ENCODE measurements around the gene SIX1.

Gene SIX1

GRCh38 chr14:60622917-60623257, 26.4 kb downstream of the SIX1 start:
- ChIA-PET CTCF (interaction anchor here (0.6 to 5.1 kb wide), 3 partner anchors 101 to 629 kb away, joined by 3 to 33 read pairs (median 30); no protein-coding TSS in a partner anchor), POLR2A (no interaction called here)

GRCh38 chr14:60622210-60622916, 26.9 kb downstream of the SIX1 start:
- ChIA-PET POLR2A (no interaction called here), CTCF (interaction anchor here (0.5 to 5.1 kb wide), 2 partner anchors 618 to 629 kb away, joined by 3 to 33 read pairs; no protein-coding TSS in a partner anchor)
- no peak overlapping the region for H3K27ac ChIP-seq (ENCODE audit: extremely low read depth, low read depth, low read length)

More at GRCh38 chr14:60622917-60623257, 26.4 kb downstream of the SIX1 start:
- peaks cover 15% of the 10 kb centered on the region for H3K4me1 ChIP-seq (ENCODE audit: control insufficient read depth, insufficient read depth, low read length)
- no peak for TF ChIP-seq GFI1B (tag by site-specific recombination; IDR thresholded peaks at IDR 0.05)
- no peak for TF ChIP-seq ZNF660 (tag by site-specific recombination; IDR thresholded peaks at IDR 0.05)
- TF ChIP-seq GLIS2 (tag by site-specific recombination; IDR thresholded peaks at IDR 0.05): no peak
- no peak overlapping the region for H3K4me3 ChIP-seq (ENCODE audit: low read depth, low read length)
- no peak overlapping the region for H3K27ac ChIP-seq (ENCODE audit: extremely low read depth, low read depth, low read length)
- H3K9me3 ChIP-seq (ENCODE audit: control insufficient read depth, insufficient read depth, low read depth, low read length): no peaks in the 10 kb centered on the region
- no peaks in the 10 kb centered on the region for H3K36me3 ChIP-seq (ENCODE audit: control insufficient read depth in 2 of 2, insufficient read depth in 1 of 2, low read length in 2 of 2)

More at GRCh38 chr14:60622210-60622916, 26.9 kb downstream of the SIX1 start:
- TF ChIP-seq ZNF529 (tag by site-specific recombination; IDR thresholded peaks at IDR 0.05; ENCODE audit: insufficient replicate concordance): no peak
- TF ChIP-seq ZFHX2 (tag by site-specific recombination; conservative IDR thresholded peaks at IDR 0.05): no peak
- no peak for TF ChIP-seq ZSCAN16 (tag by site-specific recombination; IDR thresholded peaks at IDR 0.05)
- no peak for TF ChIP-seq ZNF16 (tag by site-specific recombination; IDR thresholded peaks at IDR 0.05; ENCODE audit: low read depth)
- no peak for TF ChIP-seq HOXD13 (CRISPR knock-in tag; IDR thresholded peaks at IDR 0.05; ENCODE audit: borderline replicate concordance)
- no peak for TF ChIP-seq ZNF26 (tag by site-specific recombination; IDR thresholded peaks at IDR 0.05)
- no peak for TF ChIP-seq ZNF341 (tag by site-specific recombination; IDR thresholded peaks at IDR 0.05; ENCODE audit: low read depth)
- no peak for TF ChIP-seq ZNF175 (tag by site-specific recombination; IDR thresholded peaks at IDR 0.05)
- TF ChIP-seq ZNF394 (tag by site-specific recombination; IDR thresholded peaks at IDR 0.05; ENCODE audit: borderline replicate concordance): no peak
- no peak for TF ChIP-seq ZNF596 (tag by site-specific recombination; IDR thresholded peaks at IDR 0.05)
- no peak for TF ChIP-seq ZNF629 (tag by site-specific recombination; IDR thresholded peaks at IDR 0.05)
- TF ChIP-seq ZNF843 (tag by site-specific recombination; IDR thresholded peaks at IDR 0.05): no peak
- no peak for TF ChIP-seq ZBTB11 (tag by site-specific recombination; conservative IDR thresholded peaks at IDR 0.05; ENCODE audit: low read depth)
- no peak for TF ChIP-seq ZNF501 (tag by site-specific recombination; IDR thresholded peaks at IDR 0.05)
- no peak for TF ChIP-seq ZNF785 (tag by site-specific recombination; IDR thresholded peaks at IDR 0.05)
- TF ChIP-seq ZNF184 (tag by site-specific recombination; IDR thresholded peaks at IDR 0.05): no peak
- no peak for TF ChIP-seq ZNF76 (tag by site-specific recombination; IDR thresholded peaks at IDR 0.05; ENCODE audit: borderline replicate concordance, low read depth)
- TF ChIP-seq PRDM2 (tag by site-specific recombination; IDR thresholded peaks at IDR 0.05; ENCODE audit: borderline replicate concordance): no peak
- Histone ChIP-seq H3K4me3 (ENCODE audit: low read depth, low read length) (no peak overlapping the region), H3K36me3 (ENCODE audit: control insufficient read depth in 2 of 2, insufficient read depth in 1 of 2, low read length in 2 of 2) (no peaks in the 10 kb centered on the region), H3K9me3 (ENCODE audit: control insufficient read depth, insufficient read depth, low read depth, low read length) (no peaks in the 10 kb centered on the region), H3K4me1 (ENCODE audit: control insufficient read depth, insufficient read depth, low read length) (peaks cover 20% of the 10 kb centered on the region)
